Neuronal stem cell (in vitro differentiated cells): ENCODE data around the gene TMEM255B.
"Not testable (repeated sequence)": the region's sequence is repeated elsewhere in the genome, so short reads cannot be mapped to it uniquely, and the experiment has no call there.

Source experiments
- DNase-seq: peaks from one replicate; pipeline ENCODE4 v3.0.0-alpha.2; 2013; ENCODE audit warnings: low spot score
- H2AFZ ChIP-seq: one replicate; pipeline ENCODE4 v1.6.1; 2013; ENCODE audit warnings: mild to moderate bottlenecking, low read length, inconsistent platforms
- H2AK5ac ChIP-seq: 2 replicates; pipeline ENCODE4 v1.6.1; 2013; ENCODE audit warnings: low read depth, mild to moderate bottlenecking, inconsistent platforms, low read length, moderate library complexity, mixed read lengths
- H2BK120ac ChIP-seq: 2 replicates; pipeline ENCODE4 v1.6.1; 2013; ENCODE audit warnings: low read depth, mild to moderate bottlenecking, inconsistent platforms, low read length, moderate library complexity, mixed read lengths
- H2BK12ac ChIP-seq: one replicate; pipeline ENCODE4 v1.6.1; 2013; ENCODE audit warnings: low read length, inconsistent platforms
- H2BK15ac ChIP-seq: 2 replicates; pipeline ENCODE4 v1.6.1; 2013; ENCODE audit warnings: mild to moderate bottlenecking, low read length, inconsistent platforms, mixed read lengths
- H2BK5ac ChIP-seq: one replicate; pipeline ENCODE4 v1.6.1; 2013; ENCODE audit warnings: inconsistent platforms, mild to moderate bottlenecking, low read length, moderate library complexity
- H3K14ac ChIP-seq: one replicate; pipeline ENCODE4 v1.6.1; 2013; ENCODE audit warnings: low read length, inconsistent platforms
- H3K18ac ChIP-seq: 2 replicates; pipeline ENCODE4 v1.6.1; 2013; ENCODE audit warnings: low read length, inconsistent platforms
- H3K23ac ChIP-seq: 2 replicates; pipeline ENCODE4 v1.6.1; 2013; ENCODE audit warnings: low read depth, mild to moderate bottlenecking, mixed read lengths, low read length, inconsistent platforms; ENCODE audit not compliant: poor library complexity
- H3K27ac ChIP-seq: replicated peaks from 3 replicates; pipeline ENCODE4 v1.5.1; 2013; ENCODE audit warnings: low read length, inconsistent platforms
- H3K27me3 ChIP-seq, 3 experiments: 2 replicates each; pipeline ENCODE4 v1.6.1; 2013; ENCODE audit warnings: low read length in 3 of 3, mild to moderate bottlenecking in 2 of 3, inconsistent platforms in 1 of 3, low read depth in 1 of 3, mixed read lengths in 1 of 3, moderate library complexity in 1 of 3; ENCODE audit not compliant: control insufficient read depth in 3 of 3, insufficient read depth in 3 of 3
- H3K36me3 ChIP-seq, 2 donors: replicated peaks in 1 of 2; 2 replicates each; pipeline ENCODE4 v1.6.1; 2013; ENCODE audit warnings: low read length in 2 of 2; ENCODE audit not compliant: control insufficient read depth in 2 of 2, insufficient read depth in 2 of 2
- H3K4ac ChIP-seq: 2 replicates; pipeline ENCODE4 v1.6.1; 2013; ENCODE audit warnings: inconsistent platforms, mild to moderate bottlenecking, low read length, moderate library complexity
- H3K4me1 ChIP-seq, 2 donors: 1 replicate in 1 of 2; 2 replicates in 1 of 2; pipeline ENCODE4 v1.6.1; 2013; ENCODE audit warnings: low read length in 2 of 2, low read depth in 1 of 2; ENCODE audit not compliant: control insufficient read depth in 2 of 2, insufficient read depth in 1 of 2
- H3K4me2 ChIP-seq: one replicate; pipeline ENCODE4 v1.6.1; 2013; ENCODE audit warnings: mild to moderate bottlenecking, low read length, inconsistent platforms; ENCODE audit not compliant: insufficient read depth, poor library complexity, severe bottlenecking
- H3K4me3 ChIP-seq, 2 donors: 2 replicates each; pipeline ENCODE4 v1.5.1; 2013; ENCODE audit warnings: low read length in 2 of 2, mild to moderate bottlenecking in 2 of 2, inconsistent platforms in 1 of 2, moderate library complexity in 1 of 2
- H3K79me1 ChIP-seq: one replicate; pipeline ENCODE4 v1.6.1; 2013; ENCODE audit warnings: low read depth, mild to moderate bottlenecking, inconsistent platforms, low read length, moderate library complexity
- H3K9ac ChIP-seq: one replicate; pipeline ENCODE4 v1.6.1; 2013; ENCODE audit warnings: mild to moderate bottlenecking, low read depth, low read length, inconsistent platforms; ENCODE audit not compliant: poor library complexity
- H3K9me3 ChIP-seq, 2 donors: replicated peaks in 1 of 2; 2 replicates each; pipeline versions ENCODE3 to v1.6.1; 2013; ENCODE audit warnings: low read length in 2 of 2, mild to moderate bottlenecking in 2 of 2, inconsistent platforms in 1 of 2, low read depth in 1 of 2, mixed read lengths in 1 of 2, moderate library complexity in 1 of 2; ENCODE audit not compliant: control insufficient read depth in 2 of 2, insufficient read depth in 1 of 2
- H4K8ac ChIP-seq: one replicate; pipeline ENCODE4 v1.6.1; 2013; ENCODE audit warnings: low read depth, mild to moderate bottlenecking, inconsistent platforms, low read length, moderate library complexity
- H4K91ac ChIP-seq: one replicate; pipeline ENCODE4 v1.6.1; 2013; ENCODE audit warnings: low read length, low read depth, mild to moderate bottlenecking, inconsistent platforms; ENCODE audit not compliant: poor library complexity
- WGBS, 2 donors: extraction: QIAGEN DNeasy Blood & Tissue Kit; methylation state at CpG; one replicate each; pipeline ENCODE4 v1.1.7; 2013; ENCODE audit warnings: missing lambda C conversion rate in 2 of 2, mixed read lengths in 1 of 2; ENCODE audit not compliant: insufficient read length in 2 of 2, insufficient replicate concordance in 1 of 2; ENCODE audit errors: extremely low coverage in 2 of 2; 5-methylcytosine and 5-hydroxymethylcytosine counted together

TMEM255B gene

DNA sequence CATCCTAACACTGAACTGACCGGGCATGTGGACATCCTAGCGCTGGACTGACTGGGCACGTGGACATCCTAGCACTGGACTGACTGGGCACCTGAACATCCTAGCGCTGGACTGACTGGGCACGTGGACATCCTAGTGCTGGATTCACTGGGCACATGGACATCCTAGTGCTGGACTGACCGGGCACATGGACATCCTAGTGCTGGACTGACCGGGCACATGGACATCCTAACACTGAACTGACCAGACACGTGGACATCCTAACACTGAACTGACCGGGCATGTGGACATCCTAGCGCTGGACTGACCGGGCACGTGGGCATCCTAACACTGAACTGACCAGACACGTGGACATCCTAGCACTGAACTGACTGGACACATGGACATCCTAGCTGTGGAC lies 30.9 kb downstream of the TMEM255B start:
- not testable (repeated sequence) for H3K9me3 ChIP-seq, H2BK120ac ChIP-seq, H2BK5ac ChIP-seq, H3K4ac ChIP-seq, H3K79me1 ChIP-seq, H3K4me1 ChIP-seq, H3K36me3 ChIP-seq, H2AK5ac ChIP-seq, H2BK12ac ChIP-seq, H3K27ac ChIP-seq, DNase-seq, H3K4me2 ChIP-seq, H3K9ac ChIP-seq, H3K4me3 ChIP-seq, H2BK15ac ChIP-seq, H3K27me3 ChIP-seq, H2AFZ ChIP-seq
- H3K23ac ChIP-seq: peak overlapping the region; percentile 58
- H4K91ac ChIP-seq: peak overlapping the region; percentile 72
- H4K8ac ChIP-seq: peak overlapping the region; percentile 45
- H3K14ac ChIP-seq: peak overlapping the region; percentile 63
- H3K18ac ChIP-seq: peak overlapping the region; percentile 48
- no CpG with 5 or more reads among the region's 13 CpGs for WGBS, 2 donors

DNA sequence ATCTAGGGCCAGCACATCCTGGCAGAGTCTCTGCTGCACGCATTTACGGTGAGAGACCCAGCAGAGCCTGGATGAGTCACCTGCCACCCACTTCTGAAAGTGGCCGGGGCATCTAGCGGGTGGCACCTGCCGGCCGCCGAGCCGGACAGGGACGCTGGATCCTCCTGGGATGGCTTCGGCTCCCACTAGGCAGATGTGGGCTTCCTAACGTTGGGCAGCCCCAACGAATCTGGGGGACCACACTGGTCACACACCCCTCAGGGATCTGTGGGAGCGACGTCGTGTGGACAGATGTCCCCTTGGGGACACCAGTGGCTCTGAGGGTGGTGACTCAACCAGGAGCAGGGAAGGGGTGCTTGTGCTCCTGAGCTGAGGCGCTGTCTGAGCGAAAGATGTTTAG lies 32.2 kb downstream of the TMEM255B start:
- Histone ChIP-seq H3K18ac (no peak overlapping the region), H3K9me3 (peaks cover under 1 to 5% of the 10 kb centered on the region in 2 donors), H3K4me1 (peaks cover 0 to 4% of the 10 kb centered on the region in 2 donors), H2AFZ (no peak overlapping the region), H4K8ac (no peak overlapping the region), H3K27me3 (no peaks in the 10 kb centered on the region), H3K14ac (no peak overlapping the region), H4K91ac (no peak overlapping the region), H2BK5ac (no peak overlapping the region), H2AK5ac (no peak overlapping the region), H2BK15ac (no peak overlapping the region), H3K9ac (no peak overlapping the region), H3K27ac (no peak overlapping the region), H3K4me3 (no peak overlapping the region), H3K23ac (no peak overlapping the region), H2BK120ac (no peak overlapping the region), H3K4ac (no peak overlapping the region), H2BK12ac (no peak overlapping the region), H3K36me3 (peaks cover 0 to 1% of the 10 kb centered on the region in 2 donors), H3K79me1 (peaks cover 4% of the 10 kb centered on the region), H3K4me2 (no peak overlapping the region)
- no peak for DNase-seq
- no CpG with 5 or more reads among the region's 17 CpGs for WGBS, 2 donors

GRCh38 chr13:113791761-113792160 lies 32.7 kb downstream of the TMEM255B start:
- no CpG with 5 or more reads among the region's 19 CpGs for WGBS, 2 donors
- Histone ChIP-seq H4K91ac (no peak overlapping the region), H3K4me2 (no peak overlapping the region), H3K14ac (no peak overlapping the region), H2BK120ac (no peak overlapping the region), H3K4me1 (peaks cover 0 to 4% of the 10 kb centered on the region in 2 donors), H3K18ac (no peak overlapping the region), H3K79me1 (peaks cover 4% of the 10 kb centered on the region), H2BK15ac (no peak overlapping the region), H2AFZ (no peak overlapping the region), H4K8ac (no peak overlapping the region), H3K4me3 (no peak overlapping the region), H2BK12ac (no peak overlapping the region), H2BK5ac (no peak overlapping the region), H3K36me3 (peaks cover 0 to 2% of the 10 kb centered on the region in 2 donors), H3K4ac (no peak overlapping the region), H3K9me3 (peaks cover 0 to 2% of the 10 kb centered on the region in 2 donors), H3K23ac (no peak overlapping the region), H3K9ac (no peak overlapping the region), H3K27ac (no peak overlapping the region), H2AK5ac (no peak overlapping the region), H3K27me3 (no peaks in the 10 kb centered on the region)
- no peak for DNase-seq

GRCh38 chr13:113792236-113792770 lies 33.3 kb downstream of the TMEM255B start:
- no peak overlapping the region for H2AK5ac ChIP-seq
- no peak for DNase-seq
- no peak overlapping the region for H4K91ac ChIP-seq
- no peak overlapping the region for H3K23ac ChIP-seq
- WGBS, 2 donors: no CpG with 5 or more reads among the region's 12 CpGs
- no peak overlapping the region for H3K9ac ChIP-seq
- H2BK5ac ChIP-seq: no peak overlapping the region
- peaks cover 4% of the 10 kb centered on the region for H3K79me1 ChIP-seq
- H2BK15ac ChIP-seq: no peak overlapping the region
- H3K27me3 ChIP-seq: no peaks in the 10 kb centered on the region
- no peak overlapping the region for H2AFZ ChIP-seq
- H3K36me3 ChIP-seq: peaks cover 0 to 2% of the 10 kb centered on the region in 2 donors
- H4K8ac ChIP-seq: no peak overlapping the region
- H2BK120ac ChIP-seq: no peak overlapping the region
- no peak overlapping the region for H3K14ac ChIP-seq
- H3K27ac ChIP-seq: no peak overlapping the region
- H3K18ac ChIP-seq: no peak overlapping the region
- H3K4me2 ChIP-seq: no peak overlapping the region
- no peak overlapping the region for H2BK12ac ChIP-seq
- H3K4me3 ChIP-seq: no peak overlapping the region
- no peak overlapping the region for H3K4ac ChIP-seq
- H3K4me1 ChIP-seq: peaks cover 0 to 4% of the 10 kb centered on the region in 2 donors
- peaks cover 0 to 2% of the 10 kb centered on the region in 2 donors for H3K9me3 ChIP-seq
